Activated gamma-delta T cell treated with anti-CD3 and anti-CD28 coated beads, Interleukin-2, amount 50 U/mL, for 16 hours (primary cell): ENCODE data around the gene SDHAF3.

Source experiments
- DNase-seq: peaks from one replicate; pipeline ENCODE4 v3.0.0-alpha.2; 2020; ENCODE audit warnings: low read depth

The SDHAF3 gene

GRCh38 chr7:97219237-97219636, 101.7 kb downstream of the SDHAF3 start:
- no peak for DNase-seq

GRCh38 chr7:97224316-97224715, 106.8 kb downstream of the SDHAF3 start:
- no peak for DNase-seq

- no peak for DNase-seq
Observed at GRCh38 chr7:97226541-97226940, 109.0 kb downstream of the SDHAF3 start.
